ENCODE results near the gene CFDP1.

The CFDP1 gene

GRCh38 chr16:75423723-75424104 lies 9.6 kb downstream of the CFDP1 start:
- no peak overlapping the region for H3K9ac ChIP-seq (ENCODE audit: low read length)
- H3K36me3 ChIP-seq (ENCODE audit: control insufficient read depth, low read depth, low read length) = no peaks in the 10 kb centered on the region
- no peak overlapping the region for H3K4me3 ChIP-seq (ENCODE audit: low read length)
- no peak overlapping the region for H3K27ac ChIP-seq (ENCODE audit: low read length)
- no peaks in the 10 kb centered on the region for H3K27me3 ChIP-seq (ENCODE audit: control insufficient read depth, insufficient read depth, low read length)
- peaks cover 24% of the 10 kb centered on the region for H3K4me1 ChIP-seq (ENCODE audit: control insufficient read depth, low read depth, low read length)
- no peaks in the 10 kb centered on the region for H3K9me3 ChIP-seq (ENCODE audit: control insufficient read depth, low read depth, low read length)

- Histone ChIP-seq H3K27ac (ENCODE audit: low read length) (no peak overlapping the region), H3K4me3 (ENCODE audit: low read length) (no peak overlapping the region), H3K9ac (ENCODE audit: low read length) (no peak overlapping the region), H3K36me3 (ENCODE audit: control insufficient read depth, low read depth, low read length) (no peaks in the 10 kb centered on the region), H3K4me1 (ENCODE audit: control insufficient read depth, low read depth, low read length) (peaks cover 24% of the 10 kb centered on the region), H3K27me3 (ENCODE audit: control insufficient read depth, insufficient read depth, low read length) (no peaks in the 10 kb centered on the region), H3K9me3 (ENCODE audit: control insufficient read depth, low read depth, low read length) (no peaks in the 10 kb centered on the region)
Observed at GRCh38 chr16:75421820-75422126, 11.5 kb downstream of the CFDP1 start.

- H3K9me3 ChIP-seq (ENCODE audit: control insufficient read depth, low read depth, low read length) = no peaks in the 10 kb centered on the region
- H3K9ac ChIP-seq (ENCODE audit: low read length) = peak overlapping the region; percentile 58
- H3K36me3 ChIP-seq (ENCODE audit: control insufficient read depth, low read depth, low read length) = no peaks in the 10 kb centered on the region
- peaks cover 24% of the 10 kb centered on the region for H3K4me1 ChIP-seq (ENCODE audit: control insufficient read depth, low read depth, low read length)
- no peaks in the 10 kb centered on the region for H3K27me3 ChIP-seq (ENCODE audit: control insufficient read depth, insufficient read depth, low read length)
- peak overlapping the region; percentile 28 for H3K4me3 ChIP-seq (ENCODE audit: low read length)
- peak overlapping the region; percentile 69 for H3K27ac ChIP-seq (ENCODE audit: low read length)
Observed at GRCh38 chr16:75420987-75421819, 12.1 kb downstream of the CFDP1 start.

GRCh38 chr16:75416904-75417565 lies 16.3 kb downstream of the CFDP1 start:
- peaks cover 32% of the 10 kb centered on the region for H3K4me1 ChIP-seq (ENCODE audit: control insufficient read depth, low read depth, low read length)
- no peaks in the 10 kb centered on the region for H3K27me3 ChIP-seq (ENCODE audit: control insufficient read depth, insufficient read depth, low read length)
- H3K9ac ChIP-seq (ENCODE audit: low read length) = no peak overlapping the region
- H3K36me3 ChIP-seq (ENCODE audit: control insufficient read depth, low read depth, low read length) = peaks cover 6% of the 10 kb centered on the region
- H3K9me3 ChIP-seq (ENCODE audit: control insufficient read depth, low read depth, low read length) = no peaks in the 10 kb centered on the region
- no peak overlapping the region for H3K4me3 ChIP-seq (ENCODE audit: low read length)
- no peak overlapping the region for H3K27ac ChIP-seq (ENCODE audit: low read length)

GRCh38 chr16:75415169-75415905 lies 18.0 kb downstream of the CFDP1 start:
- H3K27ac ChIP-seq (ENCODE audit: low read length) = no peak overlapping the region
- H3K4me3 ChIP-seq (ENCODE audit: low read length) = no peak overlapping the region
- H3K4me1 ChIP-seq (ENCODE audit: control insufficient read depth, low read depth, low read length) = peaks cover 19% of the 10 kb centered on the region
- H3K36me3 ChIP-seq (ENCODE audit: control insufficient read depth, low read depth, low read length) = peaks cover 15% of the 10 kb centered on the region
- H3K9ac ChIP-seq (ENCODE audit: low read length) = no peak overlapping the region
- no peaks in the 10 kb centered on the region for H3K27me3 ChIP-seq (ENCODE audit: control insufficient read depth, insufficient read depth, low read length)
- H3K9me3 ChIP-seq (ENCODE audit: control insufficient read depth, low read depth, low read length) = no peaks in the 10 kb centered on the region

- peaks cover 8% of the 10 kb centered on the region for H3K4me1 ChIP-seq (ENCODE audit: control insufficient read depth, low read depth, low read length)
- no peak overlapping the region for H3K4me3 ChIP-seq (ENCODE audit: low read length)
- H3K27me3 ChIP-seq (ENCODE audit: control insufficient read depth, insufficient read depth, low read length) = no peaks in the 10 kb centered on the region
- no peaks in the 10 kb centered on the region for H3K9me3 ChIP-seq (ENCODE audit: control insufficient read depth, low read depth, low read length)
- no peak overlapping the region for H3K9ac ChIP-seq (ENCODE audit: low read length)
- H3K36me3 ChIP-seq (ENCODE audit: control insufficient read depth, low read depth, low read length) = peaks cover 28% of the 10 kb centered on the region
- no peak overlapping the region for H3K27ac ChIP-seq (ENCODE audit: low read length)
Observed at GRCh38 chr16:75413951-75414350, 19.4 kb downstream of the CFDP1 start.

GRCh38 chr16:75406943-75407342 lies 26.4 kb downstream of the CFDP1 start:
- peaks cover 40% of the 10 kb centered on the region for H3K36me3 ChIP-seq (ENCODE audit: control insufficient read depth, low read depth, low read length)
- no peak overlapping the region for H3K4me3 ChIP-seq (ENCODE audit: low read length)
- no peaks in the 10 kb centered on the region for H3K4me1 ChIP-seq (ENCODE audit: control insufficient read depth, low read depth, low read length)
- no peaks in the 10 kb centered on the region for H3K9me3 ChIP-seq (ENCODE audit: control insufficient read depth, low read depth, low read length)
- H3K27ac ChIP-seq (ENCODE audit: low read length) = no peak overlapping the region
- no peak overlapping the region for H3K9ac ChIP-seq (ENCODE audit: low read length)
- no peaks in the 10 kb centered on the region for H3K27me3 ChIP-seq (ENCODE audit: control insufficient read depth, insufficient read depth, low read length)

- Histone ChIP-seq H3K27me3 (ENCODE audit: control insufficient read depth, insufficient read depth, low read length) (no peaks in the 10 kb centered on the region), H3K4me1 (ENCODE audit: control insufficient read depth, low read depth, low read length) (no peaks in the 10 kb centered on the region), H3K9ac (ENCODE audit: low read length) (no peak overlapping the region), H3K27ac (ENCODE audit: low read length) (no peak overlapping the region), H3K9me3 (ENCODE audit: control insufficient read depth, low read depth, low read length) (no peaks in the 10 kb centered on the region), H3K4me3 (ENCODE audit: low read length) (no peak overlapping the region), H3K36me3 (ENCODE audit: control insufficient read depth, low read depth, low read length) (peaks cover 13% of the 10 kb centered on the region)
Observed at GRCh38 chr16:75402821-75403475, 30.4 kb downstream of the CFDP1 start.

GRCh38 chr16:75402159-75402820 lies 31.0 kb downstream of the CFDP1 start:
- no peaks in the 10 kb centered on the region for H3K27me3 ChIP-seq (ENCODE audit: control insufficient read depth, insufficient read depth, low read length)
- H3K36me3 ChIP-seq (ENCODE audit: control insufficient read depth, low read depth, low read length) = peaks cover 9% of the 10 kb centered on the region
- no peak overlapping the region for H3K27ac ChIP-seq (ENCODE audit: low read length)
- H3K9ac ChIP-seq (ENCODE audit: low read length) = no peak overlapping the region
- H3K9me3 ChIP-seq (ENCODE audit: control insufficient read depth, low read depth, low read length) = no peaks in the 10 kb centered on the region
- no peaks in the 10 kb centered on the region for H3K4me1 ChIP-seq (ENCODE audit: control insufficient read depth, low read depth, low read length)
- no peak overlapping the region for H3K4me3 ChIP-seq (ENCODE audit: low read length)

GRCh38 chr16:75401691-75402090 lies 31.6 kb downstream of the CFDP1 start:
- no peaks in the 10 kb centered on the region for H3K9me3 ChIP-seq (ENCODE audit: control insufficient read depth, low read depth, low read length)
- no peak overlapping the region for H3K4me3 ChIP-seq (ENCODE audit: low read length)
- H3K27ac ChIP-seq (ENCODE audit: low read length) = no peak overlapping the region
- no peaks in the 10 kb centered on the region for H3K27me3 ChIP-seq (ENCODE audit: control insufficient read depth, insufficient read depth, low read length)
- peaks cover 4% of the 10 kb centered on the region for H3K36me3 ChIP-seq (ENCODE audit: control insufficient read depth, low read depth, low read length)
- no peaks in the 10 kb centered on the region for H3K4me1 ChIP-seq (ENCODE audit: control insufficient read depth, low read depth, low read length)
- H3K9ac ChIP-seq (ENCODE audit: low read length) = no peak overlapping the region

- Histone ChIP-seq H3K9me3 (ENCODE audit: control insufficient read depth, low read depth, low read length) (no peaks in the 10 kb centered on the region), H3K27ac (ENCODE audit: low read length) (no peak overlapping the region), H3K4me1 (ENCODE audit: control insufficient read depth, low read depth, low read length) (no peaks in the 10 kb centered on the region), H3K36me3 (ENCODE audit: control insufficient read depth, low read depth, low read length) (peaks cover 10% of the 10 kb centered on the region), H3K4me3 (ENCODE audit: low read length) (no peak overlapping the region), H3K9ac (ENCODE audit: low read length) (no peak overlapping the region), H3K27me3 (ENCODE audit: control insufficient read depth, insufficient read depth, low read length) (no peaks in the 10 kb centered on the region)
Observed at GRCh38 chr16:75398333-75398732, 35.0 kb downstream of the CFDP1 start.
